HUES48 (cell line): Measurements from ENCODE around the gene POLD2.

Experiments
- H3K27ac ChIP-seq: one replicate; pipeline ENCODE4 v1.7.0; 2013; ENCODE audit warnings: low read depth, low read length, inconsistent platforms
- H3K27me3 ChIP-seq: 2 replicates; pipeline ENCODE4 v1.6.1; 2013; ENCODE audit warnings: mild to moderate bottlenecking, low read length; ENCODE audit not compliant: control insufficient read depth, insufficient read depth
- H3K36me3 ChIP-seq: 2 replicates; pipeline ENCODE4 v1.6.1; 2013; ENCODE audit warnings: low read length; ENCODE audit not compliant: control insufficient read depth, insufficient read depth
- H3K4me1 ChIP-seq: 2 replicates; pipeline ENCODE4 v1.6.1; 2013; ENCODE audit warnings: mild to moderate bottlenecking, low read length; ENCODE audit not compliant: control insufficient read depth, insufficient read depth
- H3K4me3 ChIP-seq: 2 replicates; pipeline ENCODE4 v1.5.1; 2013; ENCODE audit warnings: mild to moderate bottlenecking, low read depth, low read length
- H3K9ac ChIP-seq: 2 replicates; pipeline ENCODE4 v1.6.1; 2013; ENCODE audit warnings: mild to moderate bottlenecking, low read depth, low read length, moderate library complexity
- H3K9me3 ChIP-seq: 2 replicates; pipeline ENCODE4 v1.6.1; 2013; ENCODE audit warnings: low read length; ENCODE audit not compliant: control insufficient read depth, insufficient read depth

Gene POLD2

GRCh38 chr7:44158873-44159631 lies 35.7 kb upstream of the POLD2 start:
- Histone ChIP-seq H3K27me3 (no peaks in the 10 kb centered on the region), H3K36me3 (no peaks in the 10 kb centered on the region), H3K4me1 (peaks cover 9% of the 10 kb centered on the region), H3K27ac (no peak overlapping the region), H3K9me3 (no peaks in the 10 kb centered on the region), H3K4me3 (no peak overlapping the region), H3K9ac (no peak overlapping the region)

- H3K27ac ChIP-seq, result no peak overlapping the region
- no peaks in the 10 kb centered on the region for H3K9me3 ChIP-seq
- H3K4me1 ChIP-seq, result peaks cover 4% of the 10 kb centered on the region; the same call in 1 of the 2 replicates
- no peaks in the 10 kb centered on the region for H3K27me3 ChIP-seq
- H3K36me3 ChIP-seq, result no peaks in the 10 kb centered on the region
- no peak overlapping the region for H3K4me3 ChIP-seq
- no peak overlapping the region for H3K9ac ChIP-seq
Measured at GRCh38 chr7:44158096-44158872, 34.9 kb upstream of the POLD2 start.

GRCh38 chr7:44157116-44158080 lies 34.0 kb upstream of the POLD2 start:
- Histone ChIP-seq H3K27me3 (no peaks in the 10 kb centered on the region), H3K9ac (no peak overlapping the region), H3K4me3 (no peak overlapping the region), H3K27ac (no peak overlapping the region), H3K9me3 (no peaks in the 10 kb centered on the region), H3K4me1 (peaks cover 4% of the 10 kb centered on the region; the same call in 1 of the 2 replicates), H3K36me3 (no peaks in the 10 kb centered on the region)

- Histone ChIP-seq H3K9me3 (no peaks in the 10 kb centered on the region), H3K4me1 (peaks cover 4% of the 10 kb centered on the region; the same call in 1 of the 2 replicates), H3K36me3 (no peaks in the 10 kb centered on the region), H3K27me3 (no peaks in the 10 kb centered on the region), H3K9ac (no peak overlapping the region), H3K27ac (no peak overlapping the region), H3K4me3 (no peak overlapping the region)
Measured at GRCh38 chr7:44156453-44157010, 33.2 kb upstream of the POLD2 start.

- H3K27ac ChIP-seq, result no peak overlapping the region
- no peaks in the 10 kb centered on the region for H3K9me3 ChIP-seq
- no peaks in the 10 kb centered on the region for H3K36me3 ChIP-seq
- H3K9ac ChIP-seq, result no peak overlapping the region
- H3K4me1 ChIP-seq, result peaks cover 4% of the 10 kb centered on the region; the same call in 1 of the 2 replicates
- H3K27me3 ChIP-seq, result no peaks in the 10 kb centered on the region
- H3K4me3 ChIP-seq, result no peak overlapping the region
Measured at GRCh38 chr7:44155191-44156185, 32.1 kb upstream of the POLD2 start.

GRCh38 chr7:44154703-44155102 lies 31.4 kb upstream of the POLD2 start:
- H3K9ac ChIP-seq, result no peak overlapping the region
- no peaks in the 10 kb centered on the region for H3K27me3 ChIP-seq
- H3K4me3 ChIP-seq, result no peak overlapping the region
- H3K36me3 ChIP-seq, result no peaks in the 10 kb centered on the region
- peaks cover 4% of the 10 kb centered on the region; the same call in 1 of the 2 replicates for H3K4me1 ChIP-seq
- H3K9me3 ChIP-seq, result no peaks in the 10 kb centered on the region
- no peak overlapping the region for H3K27ac ChIP-seq

- no peak overlapping the region for H3K9ac ChIP-seq
- no peaks in the 10 kb centered on the region for H3K9me3 ChIP-seq
- no peaks in the 10 kb centered on the region for H3K36me3 ChIP-seq
- H3K27me3 ChIP-seq, result no peaks in the 10 kb centered on the region
- H3K27ac ChIP-seq, result no peak overlapping the region
- H3K4me1 ChIP-seq, result peaks cover 4% of the 10 kb centered on the region; the same call in 1 of the 2 replicates
- no peak overlapping the region for H3K4me3 ChIP-seq
Measured at GRCh38 chr7:44153948-44154335, 30.6 kb upstream of the POLD2 start.

- Histone ChIP-seq H3K27ac (no peak overlapping the region), H3K4me1 (peaks cover 4% of the 10 kb centered on the region; the same call in 1 of the 2 replicates), H3K4me3 (no peak overlapping the region), H3K9ac (no peak overlapping the region), H3K27me3 (no peaks in the 10 kb centered on the region), H3K36me3 (no peaks in the 10 kb centered on the region), H3K9me3 (no peaks in the 10 kb centered on the region)
Measured at GRCh38 chr7:44152971-44153947, 29.9 kb upstream of the POLD2 start.

- Histone ChIP-seq H3K9ac (no peak overlapping the region), H3K27me3 (no peaks in the 10 kb centered on the region), H3K36me3 (no peaks in the 10 kb centered on the region), H3K9me3 (no peaks in the 10 kb centered on the region), H3K27ac (no peak overlapping the region), H3K4me3 (no peak overlapping the region), H3K4me1 (peaks cover 5% of the 10 kb centered on the region; the same call in 1 of the 2 replicates)
Measured at GRCh38 chr7:44151956-44152355, 28.6 kb upstream of the POLD2 start.
